ENCODE results near the gene CSF1R. TPM values are rescaled to one million over a fixed set of nuclear protein-coding genes. Genes with fewer than 3 reads are reported as not detected.
"Not testable (repeated sequence)": the region's sequence is repeated elsewhere in the genome, so short reads cannot be mapped to it uniquely, and the experiment has no call there.

CSF1R gene
- total RNA-seq, 3 donors from 2014 or later, result 11.5 to 79.0 (median 24.1) TPM

- no peak for TF ChIP-seq POLR2AphosphoS5 (IDR thresholded peaks at IDR 0.05)
- no peak for TF ChIP-seq POLR2A (IDR thresholded peaks at IDR 0.05)
- no peak for TF ChIP-seq CTCF (IDR thresholded peaks at IDR 0.05)
- Histone ChIP-seq H3K27me3 (no peaks in the 10 kb centered on the region), H3K27ac (no peak overlapping the region), H3K4me3 (no peak overlapping the region), H3K4me1 (no peaks in the 10 kb centered on the region), H3K36me3 (peaks cover 20% of the 10 kb centered on the region), H3K9me3 (no peaks in the 10 kb centered on the region)
- intact Hi-C loops (cut with DNase I; ENCODE audit: low total_unique reads), result no loop called here
- DNase-seq (ENCODE audit: low spot score in 2 of 2), result no peak
Observed at GRCh38 chr5:150052226-150052955, 34.0 kb downstream of the CSF1R start.

- H3K27ac ChIP-seq, result no peak overlapping the region
- no peak for DNase-seq (ENCODE audit: low spot score in 2 of 2)
- no peaks in the 10 kb centered on the region for H3K27me3 ChIP-seq
- intact Hi-C loops (cut with DNase I; ENCODE audit: low total_unique reads), result no loop called here
- H3K36me3 ChIP-seq, result peaks cover 24% of the 10 kb centered on the region
- no peak for TF ChIP-seq POLR2A (IDR thresholded peaks at IDR 0.05)
- no peaks in the 10 kb centered on the region for H3K9me3 ChIP-seq
- H3K4me1 ChIP-seq, result no peaks in the 10 kb centered on the region
- no peak overlapping the region for H3K4me3 ChIP-seq
Observed at GRCh38 chr5:150051657-150052195, 34.6 kb downstream of the CSF1R start.

GRCh38 chr5:150050172-150050811, 36.1 kb downstream of the CSF1R start:
- DNase-seq (ENCODE audit: low spot score in 2 of 2); H3K4me1 ChIP-seq; H3K27ac ChIP-seq; H3K27me3 ChIP-seq; H3K4me3 ChIP-seq; intact Hi-C loops (cut with DNase I; ENCODE audit: low total_unique reads); H3K9me3 ChIP-seq: not testable (repeated sequence)
- H3K36me3 ChIP-seq, result peaks cover 24% of the 10 kb centered on the region

GRCh38 chr5:150046031-150046430, 40.3 kb downstream of the CSF1R start:
- Histone ChIP-seq H3K36me3 (peaks cover 24% of the 10 kb centered on the region), H3K27ac (no peak overlapping the region), H3K9me3 (no peaks in the 10 kb centered on the region), H3K4me1 (no peaks in the 10 kb centered on the region), H3K4me3 (no peak overlapping the region), H3K27me3 (no peaks in the 10 kb centered on the region)
- intact Hi-C loops (cut with DNase I; ENCODE audit: low total_unique reads), result no loop called here
- no peak for TF ChIP-seq POLR2AphosphoS5 (IDR thresholded peaks at IDR 0.05)
- no peak for TF ChIP-seq CTCF (IDR thresholded peaks at IDR 0.05)
- no peak for TF ChIP-seq POLR2A (IDR thresholded peaks at IDR 0.05)
- no peak for DNase-seq (ENCODE audit: low spot score in 2 of 2)

- DNase-seq (ENCODE audit: low spot score in 2 of 2), result no peak
- Histone ChIP-seq H3K36me3 (peaks cover 24% of the 10 kb centered on the region), H3K4me3 (no peak overlapping the region), H3K4me1 (no peaks in the 10 kb centered on the region), H3K9me3 (no peaks in the 10 kb centered on the region), H3K27me3 (no peaks in the 10 kb centered on the region), H3K27ac (no peak overlapping the region)
- intact Hi-C loops (cut with DNase I; ENCODE audit: low total_unique reads), result no loop called here
- no peak for TF ChIP-seq POLR2A (IDR thresholded peaks at IDR 0.05)
- no peak for TF ChIP-seq CTCF (IDR thresholded peaks at IDR 0.05)
- no peak for TF ChIP-seq POLR2AphosphoS5 (IDR thresholded peaks at IDR 0.05)
Observed at GRCh38 chr5:150045549-150045948, 40.8 kb downstream of the CSF1R start.

GRCh38 chr5:150044712-150045111, 41.6 kb downstream of the CSF1R start:
- TF ChIP-seq POLR2A (IDR thresholded peaks at IDR 0.05) (no peak), POLR2AphosphoS5 (IDR thresholded peaks at IDR 0.05) (no peak), CTCF (IDR thresholded peaks at IDR 0.05) (no peak)
- no peak for DNase-seq (ENCODE audit: low spot score in 2 of 2)
- no peaks in the 10 kb centered on the region for H3K4me1 ChIP-seq

More at GRCh38 chr5:150044712-150045111, 41.6 kb downstream of the CSF1R start:
- Histone ChIP-seq H3K9me3 (no peaks in the 10 kb centered on the region), H3K36me3 (peaks cover 24% of the 10 kb centered on the region), H3K4me3 (no peak overlapping the region), H3K27ac (no peak overlapping the region), H3K27me3 (no peaks in the 10 kb centered on the region)
- intact Hi-C loops (cut with DNase I; ENCODE audit: low total_unique reads), result no loop called here

Data from breast epithelium (tissue), 4 donors.